Measurements from ENCODE around the gene FATE1.

The FATE1 gene

DNA sequence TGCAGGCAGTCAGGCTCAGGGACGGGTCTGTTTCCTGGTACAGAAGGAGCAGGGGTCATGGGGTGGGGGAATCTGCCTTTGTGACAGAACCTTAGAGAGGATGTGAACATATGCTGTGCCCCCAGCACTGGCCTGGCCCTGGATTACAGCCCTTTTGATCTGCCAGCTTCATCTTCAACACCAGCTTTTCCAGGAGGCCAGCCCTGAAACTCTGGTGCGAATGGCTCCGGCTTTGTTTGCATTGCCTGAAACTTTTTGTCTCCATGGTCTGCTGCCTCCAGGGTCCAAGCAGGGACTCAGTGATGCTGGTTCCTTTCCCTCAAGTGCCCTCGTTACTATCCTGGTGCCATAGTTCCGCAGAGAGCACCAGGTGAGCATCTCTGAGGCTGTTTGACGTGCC, 20.9 kb downstream of the FATE1 start:
- no peaks in the 10 kb centered on the region for H3K36me3 ChIP-seq (ENCODE audit: control insufficient read depth in 2 of 2, insufficient read depth in 1 of 2, low read length in 2 of 2)
- POLR2A ChIA-PET: no interaction called here
- no peaks in the 10 kb centered on the region for H3K9me3 ChIP-seq (ENCODE audit: control insufficient read depth, insufficient read depth, low read depth, low read length)
- no peaks in the 10 kb centered on the region for H3K4me1 ChIP-seq (ENCODE audit: control insufficient read depth, insufficient read depth, low read length)
- CTCF ChIA-PET: no interaction called here
- no peak overlapping the region for H3K27ac ChIP-seq (ENCODE audit: extremely low read depth, low read depth, low read length)
- H3K4me3 ChIP-seq (ENCODE audit: low read depth, low read length): no peak overlapping the region
- TF ChIP-seq HOXA7 (CRISPR knock-in tag; IDR thresholded peaks at IDR 0.05; ENCODE audit: borderline replicate concordance) (no peak), ZNF501 (tag by site-specific recombination; IDR thresholded peaks at IDR 0.05) (no peak), ZNF37A (tag by site-specific recombination; IDR thresholded peaks at IDR 0.05) (no peak), ZNF747 (tag by site-specific recombination; IDR thresholded peaks at IDR 0.05) (no peak), ZNF248 (tag by site-specific recombination; IDR thresholded peaks at IDR 0.05) (no peak), SCRT1 (tag by site-specific recombination; IDR thresholded peaks at IDR 0.05; ENCODE audit: borderline replicate concordance) (no peak), ZNF211 (tag by site-specific recombination; IDR thresholded peaks at IDR 0.05; ENCODE audit: low read depth) (no peak), HOXD13 (CRISPR knock-in tag; IDR thresholded peaks at IDR 0.05; ENCODE audit: borderline replicate concordance) (no peak), ZNF654 (tag by site-specific recombination; IDR thresholded peaks at IDR 0.05; ENCODE audit: low read depth) (no peak), ZNF311 (tag by site-specific recombination; IDR thresholded peaks at IDR 0.05; ENCODE audit: borderline replicate concordance) (no peak), ZNF529 (tag by site-specific recombination; IDR thresholded peaks at IDR 0.05; ENCODE audit: insufficient replicate concordance) (no peak), ZNF664 (tag by site-specific recombination; IDR thresholded peaks at IDR 0.05) (no peak)
- TF ChIP-seq, protein P1, sequence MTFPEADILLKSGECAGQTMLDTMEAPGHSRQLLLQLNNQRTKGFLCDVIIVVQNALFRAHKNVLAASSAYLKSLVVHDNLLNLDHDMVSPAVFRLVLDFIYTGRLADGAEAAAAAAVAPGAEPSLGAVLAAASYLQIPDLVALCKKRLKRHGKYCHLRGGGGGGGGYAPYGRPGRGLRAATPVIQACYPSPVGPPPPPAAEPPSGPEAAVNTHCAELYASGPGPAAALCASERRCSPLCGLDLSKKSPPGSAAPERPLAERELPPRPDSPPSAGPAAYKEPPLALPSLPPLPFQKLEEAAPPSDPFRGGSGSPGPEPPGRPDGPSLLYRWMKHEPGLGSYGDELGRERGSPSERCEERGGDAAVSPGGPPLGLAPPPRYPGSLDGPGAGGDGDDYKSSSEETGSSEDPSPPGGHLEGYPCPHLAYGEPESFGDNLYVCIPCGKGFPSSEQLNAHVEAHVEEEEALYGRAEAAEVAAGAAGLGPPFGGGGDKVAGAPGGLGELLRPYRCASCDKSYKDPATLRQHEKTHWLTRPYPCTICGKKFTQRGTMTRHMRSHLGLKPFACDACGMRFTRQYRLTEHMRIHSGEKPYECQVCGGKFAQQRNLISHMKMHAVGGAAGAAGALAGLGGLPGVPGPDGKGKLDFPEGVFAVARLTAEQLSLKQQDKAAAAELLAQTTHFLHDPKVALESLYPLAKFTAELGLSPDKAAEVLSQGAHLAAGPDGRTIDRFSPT (tag by site-specific recombination; IDR thresholded peaks at IDR 0.05): no peak
- TF ChIP-seq, protein P2, sequence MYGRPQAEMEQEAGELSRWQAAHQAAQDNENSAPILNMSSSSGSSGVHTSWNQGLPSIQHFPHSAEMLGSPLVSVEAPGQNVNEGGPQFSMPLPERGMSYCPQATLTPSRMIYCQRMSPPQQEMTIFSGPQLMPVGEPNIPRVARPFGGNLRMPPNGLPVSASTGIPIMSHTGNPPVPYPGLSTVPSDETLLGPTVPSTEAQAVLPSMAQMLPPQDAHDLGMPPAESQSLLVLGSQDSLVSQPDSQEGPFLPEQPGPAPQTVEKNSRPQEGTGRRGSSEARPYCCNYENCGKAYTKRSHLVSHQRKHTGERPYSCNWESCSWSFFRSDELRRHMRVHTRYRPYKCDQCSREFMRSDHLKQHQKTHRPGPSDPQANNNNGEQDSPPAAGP (tag by site-specific recombination; IDR thresholded peaks at IDR 0.05): no peak
- TF ChIP-seq, protein P3, sequence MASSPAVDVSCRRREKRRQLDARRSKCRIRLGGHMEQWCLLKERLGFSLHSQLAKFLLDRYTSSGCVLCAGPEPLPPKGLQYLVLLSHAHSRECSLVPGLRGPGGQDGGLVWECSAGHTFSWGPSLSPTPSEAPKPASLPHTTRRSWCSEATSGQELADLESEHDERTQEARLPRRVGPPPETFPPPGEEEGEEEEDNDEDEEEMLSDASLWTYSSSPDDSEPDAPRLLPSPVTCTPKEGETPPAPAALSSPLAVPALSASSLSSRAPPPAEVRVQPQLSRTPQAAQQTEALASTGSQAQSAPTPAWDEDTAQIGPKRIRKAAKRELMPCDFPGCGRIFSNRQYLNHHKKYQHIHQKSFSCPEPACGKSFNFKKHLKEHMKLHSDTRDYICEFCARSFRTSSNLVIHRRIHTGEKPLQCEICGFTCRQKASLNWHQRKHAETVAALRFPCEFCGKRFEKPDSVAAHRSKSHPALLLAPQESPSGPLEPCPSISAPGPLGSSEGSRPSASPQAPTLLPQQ (tag by site-specific recombination; IDR thresholded peaks at IDR 0.05): no peak
- TF ChIP-seq, protein P4, sequence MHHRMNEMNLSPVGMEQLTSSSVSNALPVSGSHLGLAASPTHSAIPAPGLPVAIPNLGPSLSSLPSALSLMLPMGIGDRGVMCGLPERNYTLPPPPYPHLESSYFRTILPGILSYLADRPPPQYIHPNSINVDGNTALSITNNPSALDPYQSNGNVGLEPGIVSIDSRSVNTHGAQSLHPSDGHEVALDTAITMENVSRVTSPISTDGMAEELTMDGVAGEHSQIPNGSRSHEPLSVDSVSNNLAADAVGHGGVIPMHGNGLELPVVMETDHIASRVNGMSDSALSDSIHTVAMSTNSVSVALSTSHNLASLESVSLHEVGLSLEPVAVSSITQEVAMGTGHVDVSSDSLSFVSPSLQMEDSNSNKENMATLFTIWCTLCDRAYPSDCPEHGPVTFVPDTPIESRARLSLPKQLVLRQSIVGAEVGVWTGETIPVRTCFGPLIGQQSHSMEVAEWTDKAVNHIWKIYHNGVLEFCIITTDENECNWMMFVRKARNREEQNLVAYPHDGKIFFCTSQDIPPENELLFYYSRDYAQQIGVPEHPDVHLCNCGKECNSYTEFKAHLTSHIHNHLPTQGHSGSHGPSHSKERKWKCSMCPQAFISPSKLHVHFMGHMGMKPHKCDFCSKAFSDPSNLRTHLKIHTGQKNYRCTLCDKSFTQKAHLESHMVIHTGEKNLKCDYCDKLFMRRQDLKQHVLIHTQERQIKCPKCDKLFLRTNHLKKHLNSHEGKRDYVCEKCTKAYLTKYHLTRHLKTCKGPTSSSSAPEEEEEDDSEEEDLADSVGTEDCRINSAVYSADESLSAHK (tag by site-specific recombination; IDR thresholded peaks at IDR 0.05): no peak
- TF ChIP-seq, protein P5, sequence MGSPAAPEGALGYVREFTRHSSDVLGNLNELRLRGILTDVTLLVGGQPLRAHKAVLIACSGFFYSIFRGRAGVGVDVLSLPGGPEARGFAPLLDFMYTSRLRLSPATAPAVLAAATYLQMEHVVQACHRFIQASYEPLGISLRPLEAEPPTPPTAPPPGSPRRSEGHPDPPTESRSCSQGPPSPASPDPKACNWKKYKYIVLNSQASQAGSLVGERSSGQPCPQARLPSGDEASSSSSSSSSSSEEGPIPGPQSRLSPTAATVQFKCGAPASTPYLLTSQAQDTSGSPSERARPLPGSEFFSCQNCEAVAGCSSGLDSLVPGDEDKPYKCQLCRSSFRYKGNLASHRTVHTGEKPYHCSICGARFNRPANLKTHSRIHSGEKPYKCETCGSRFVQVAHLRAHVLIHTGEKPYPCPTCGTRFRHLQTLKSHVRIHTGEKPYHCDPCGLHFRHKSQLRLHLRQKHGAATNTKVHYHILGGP (tag by site-specific recombination; IDR thresholded peaks at IDR 0.05): no peak
- TF ChIP-seq, protein P6, sequence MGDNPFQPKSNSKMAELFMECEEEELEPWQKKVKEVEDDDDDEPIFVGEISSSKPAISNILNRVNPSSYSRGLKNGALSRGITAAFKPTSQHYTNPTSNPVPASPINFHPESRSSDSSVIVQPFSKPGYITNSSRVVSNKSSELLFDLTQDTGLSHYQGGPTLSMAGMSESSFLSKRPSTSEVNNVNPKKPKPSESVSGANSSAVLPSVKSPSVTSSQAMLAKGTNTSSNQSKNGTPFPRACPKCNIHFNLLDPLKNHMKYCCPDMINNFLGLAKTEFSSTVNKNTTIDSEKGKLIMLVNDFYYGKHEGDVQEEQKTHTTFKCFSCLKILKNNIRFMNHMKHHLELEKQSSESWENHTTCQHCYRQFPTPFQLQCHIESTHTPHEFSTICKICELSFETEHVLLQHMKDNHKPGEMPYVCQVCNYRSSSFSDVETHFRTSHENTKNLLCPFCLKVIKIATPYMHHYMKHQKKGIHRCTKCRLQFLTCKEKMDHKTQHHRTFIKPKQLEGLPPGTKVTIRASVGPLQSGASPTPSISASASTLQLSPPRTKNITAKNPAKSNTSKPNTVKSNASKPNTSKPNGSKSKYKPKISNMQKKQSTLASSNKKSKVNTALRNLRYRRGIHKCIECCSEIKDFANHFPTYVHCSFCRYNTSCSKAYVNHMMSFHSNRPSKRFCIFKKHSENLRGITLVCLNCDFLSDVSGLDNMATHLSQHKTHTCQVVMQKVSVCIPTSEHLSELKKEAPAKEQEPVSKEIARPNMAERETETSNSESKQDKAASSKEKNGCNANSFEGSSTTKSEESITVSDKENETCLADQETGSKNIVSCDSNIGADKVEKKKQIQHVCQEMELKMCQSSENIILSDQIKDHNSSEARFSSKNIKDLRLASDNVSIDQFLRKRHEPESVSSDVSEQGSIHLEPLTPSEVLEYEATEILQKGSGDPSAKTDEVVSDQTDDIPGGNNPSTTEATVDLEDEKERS (tag by site-specific recombination; IDR thresholded peaks at IDR 0.05): no peak
